ENCODE measurements around the gene MRTFA. TPM values are rescaled to one million over a fixed set of nuclear protein-coding genes. Genes with fewer than 3 reads are reported as not detected.
A peak's percentile ranks its signal among the peaks of the same experiment; 100 is the strongest.

MRTFA gene
- total RNA-seq, 3 donors from 2014 or later (not counting 1 experiment from before 2014, with no cell fraction given) = 81.8 to 91.9 (median 83.5) TPM

- H3K27ac ChIP-seq (ENCODE audit: low read length) = no peak overlapping the region
- no peak for ATAC-seq
- no peak for DNase-seq
- H3K36me3 ChIP-seq (ENCODE audit: control insufficient read depth, insufficient read depth, low read length) = no peaks in the 10 kb centered on the region
- no peaks in the 10 kb centered on the region for H3K36me3 Mint-ChIP-seq
- no peak overlapping the region for H3K4me3 Mint-ChIP-seq
- no peaks in the 10 kb centered on the region for H3K4me1 ChIP-seq (ENCODE audit: control insufficient read depth, insufficient read depth, low read length)
- peaks cover 39 to 56% of the 10 kb centered on the region in 2 donors for H3K4me1 Mint-ChIP-seq
- no peaks in the 10 kb centered on the region for H3K27me3 ChIP-seq (ENCODE audit: control insufficient read depth, insufficient read depth, low read length)
- no peak overlapping the region for H3K4me3 ChIP-seq (ENCODE audit: low read length)
- no peaks in the 10 kb centered on the region for H3K27me3 Mint-ChIP-seq (ENCODE audit: low read depth in 2 of 2)
- 70% methylated on average over 2 of the region's 3 CpGs for WGBS (ENCODE audit: insufficient coverage)
- intact Hi-C loops (cut with micrococcal nuclease) = no loop called here
- no peak for TF ChIP-seq CTCF (IDR thresholded peaks at IDR 0.05)
- H3K9me3 ChIP-seq (ENCODE audit: control insufficient read depth, insufficient read depth, low read length) = no peaks in the 10 kb centered on the region
- no peak overlapping the region for H3K27ac Mint-ChIP-seq
- H3K9me3 Mint-ChIP-seq = no peaks in the 10 kb centered on the region
Observed at GRCh38 chr22:40594346-40594745, 42.2 kb downstream of the MRTFA start.

GRCh38 chr22:40593460-40594273 lies 42.9 kb downstream of the MRTFA start:
- Histone ChIP-seq H3K4me1 (ENCODE audit: control insufficient read depth, insufficient read depth, low read length) (no peaks in the 10 kb centered on the region), H3K27ac (ENCODE audit: low read length) (no peak overlapping the region), H3K4me3 (ENCODE audit: low read length) (no peak overlapping the region), H3K27me3 (ENCODE audit: control insufficient read depth, insufficient read depth, low read length) (no peaks in the 10 kb centered on the region), H3K36me3 (ENCODE audit: control insufficient read depth, insufficient read depth, low read length) (no peaks in the 10 kb centered on the region), H3K9me3 (ENCODE audit: control insufficient read depth, insufficient read depth, low read length) (no peaks in the 10 kb centered on the region)
- no peaks in the 10 kb centered on the region for H3K9me3 Mint-ChIP-seq
- WGBS (ENCODE audit: insufficient coverage) = 72% methylated on average over 5 of the region's 5 CpGs
- no peak for TF ChIP-seq CTCF (IDR thresholded peaks at IDR 0.05)
- intact Hi-C loops (cut with micrococcal nuclease) = no loop called here
- H3K36me3 Mint-ChIP-seq = no peaks in the 10 kb centered on the region
- H3K4me3 Mint-ChIP-seq = no peak overlapping the region
- DNase-seq (peak in 1 of 2 donors; percentile 5), ATAC-seq (no peak)
- H3K27me3 Mint-ChIP-seq (ENCODE audit: low read depth in 2 of 2) = no peaks in the 10 kb centered on the region
- H3K4me1 Mint-ChIP-seq = peaks cover 38 to 56% of the 10 kb centered on the region in 2 donors
- H3K27ac Mint-ChIP-seq = peak overlapping the region in 1 of 2 donors; percentile 10

- no peaks in the 10 kb centered on the region for H3K27me3 Mint-ChIP-seq (ENCODE audit: low read depth in 2 of 2)
- DNase-seq (no peak), ATAC-seq (no peak)
- no peaks in the 10 kb centered on the region for H3K36me3 Mint-ChIP-seq
- H3K27me3 ChIP-seq (ENCODE audit: control insufficient read depth, insufficient read depth, low read length) = no peaks in the 10 kb centered on the region
- no peaks in the 10 kb centered on the region for H3K36me3 ChIP-seq (ENCODE audit: control insufficient read depth, insufficient read depth, low read length)
- H3K4me1 ChIP-seq (ENCODE audit: control insufficient read depth, insufficient read depth, low read length) = no peaks in the 10 kb centered on the region
- no peak overlapping the region for H3K27ac ChIP-seq (ENCODE audit: low read length)
- no peaks in the 10 kb centered on the region for H3K9me3 ChIP-seq (ENCODE audit: control insufficient read depth, insufficient read depth, low read length)
- WGBS (ENCODE audit: insufficient coverage) = 82% methylated on average over 2 of the region's 2 CpGs
- intact Hi-C loops (cut with micrococcal nuclease) = no loop called here
- TF ChIP-seq CTCF (IDR thresholded peaks at IDR 0.05) = no peak
- peaks cover 36 to 51% of the 10 kb centered on the region in 2 donors for H3K4me1 Mint-ChIP-seq
- H3K4me3 ChIP-seq (ENCODE audit: low read length) = no peak overlapping the region
- no peak overlapping the region for H3K4me3 Mint-ChIP-seq
- H3K27ac Mint-ChIP-seq = peak overlapping the region in 1 of 2 donors; percentile 10
- H3K9me3 Mint-ChIP-seq = no peaks in the 10 kb centered on the region
Observed at GRCh38 chr22:40592352-40593113, 44.0 kb downstream of the MRTFA start.
